Endothelial cell (in vitro differentiated cells): ENCODE data around the gene RABEPK. TPM values are rescaled to one million over a fixed set of nuclear protein-coding genes. Genes with fewer than 3 reads are reported as not detected.
A peak's percentile ranks its signal among the peaks of the same experiment; 100 is the strongest.
"Not testable (repeated sequence)": the region's sequence is repeated elsewhere in the genome, so short reads cannot be mapped to it uniquely, and the experiment has no call there.

Source experiments
- DNase-seq: peaks from one replicate; pipeline ENCODE4 v3.0.0; 2021; ENCODE audit warnings: low spot score
- H3K27ac Mint-ChIP-seq: one replicate; pipeline ENCODE4 v1.8.0; 2021; ENCODE audit warnings: mixed read lengths, inconsistent platforms; ENCODE audit not compliant: unreplicated experiment
- H3K27me3 Mint-ChIP-seq: one replicate; pipeline ENCODE4 v1.8.0; 2021; ENCODE audit warnings: mild to moderate bottlenecking, moderate library complexity, mixed read lengths, inconsistent platforms; ENCODE audit not compliant: unreplicated experiment
- H3K36me3 Mint-ChIP-seq: one replicate; pipeline ENCODE4 v1.8.0; 2021; ENCODE audit warnings: mild to moderate bottlenecking, low read depth, mixed read lengths, inconsistent platforms; ENCODE audit not compliant: unreplicated experiment
- H3K4me1 Mint-ChIP-seq: one replicate; pipeline ENCODE4 v1.8.0; 2021; ENCODE audit warnings: mild to moderate bottlenecking, mixed read lengths, inconsistent platforms; ENCODE audit not compliant: unreplicated experiment
- H3K4me3 Mint-ChIP-seq: one replicate; pipeline ENCODE4 v1.8.0; 2021; ENCODE audit warnings: mild to moderate bottlenecking, mixed read lengths, inconsistent platforms; ENCODE audit not compliant: unreplicated experiment
- H3K9me3 Mint-ChIP-seq: one replicate; pipeline ENCODE4 v1.8.0; 2021; ENCODE audit warnings: mixed read lengths, inconsistent platforms; ENCODE audit not compliant: unreplicated experiment
- CTCF ChIP-seq: fragments of 200-600 bp; sonication (generic); IDR thresholded peaks from one replicate; pipeline ENCODE4 v1.5.0; 2021; ENCODE audit warnings: antibody characterized with exemption; ENCODE audit not compliant: unreplicated experiment
- total RNA-seq: library from RNA; stranded (reverse); fragmentation: NEBNext Ultra II Directional; extraction: Animal tissue kit (Norgen Biotek cat#: 25700); gene quantifications from one replicate; pipeline ENCODE4 v1.2.1, GENCODE V29; 2021; ENCODE audit not compliant: unreplicated experiment

The RABEPK gene
- total RNA-seq, 1 donor from 2014 or later = 8.5 TPM

GRCh38 chr9:125183054-125183453 is 17.3 kb upstream of the RABEPK start:
- Mint-ChIP-seq H3K4me3 (no peak overlapping the region), H3K36me3 (peaks cover 5% of the 10 kb centered on the region), H3K4me1 (peaks cover 8% of the 10 kb centered on the region), H3K27me3 (peaks cover 3% of the 10 kb centered on the region), H3K27ac (no peak overlapping the region), H3K9me3 (no peaks in the 10 kb centered on the region)
- no peak for TF ChIP-seq CTCF
- no peak for DNase-seq

DNA sequence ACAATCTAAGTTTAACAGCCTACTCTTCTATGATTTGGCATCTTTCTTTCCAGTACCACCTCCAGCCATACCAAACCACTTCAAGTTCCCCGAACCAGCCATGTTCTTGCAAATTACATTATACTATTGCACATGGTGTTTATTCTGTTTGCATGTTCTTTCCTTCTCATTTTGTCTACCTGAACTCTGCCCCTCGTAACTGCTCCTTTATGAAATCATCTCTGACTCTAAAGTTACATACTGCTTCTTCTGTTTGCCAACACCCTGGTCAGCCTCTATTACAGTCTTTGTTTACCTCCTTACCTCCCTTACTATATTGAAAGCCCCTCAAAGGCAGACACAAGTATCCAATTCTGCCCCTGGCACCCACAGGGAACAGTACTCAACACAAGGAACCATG is 16.8 kb upstream of the RABEPK start:
- Mint-ChIP-seq H3K27me3 (peaks cover 3% of the 10 kb centered on the region), H3K9me3 (no peaks in the 10 kb centered on the region), H3K4me3 (no peak overlapping the region), H3K36me3 (peaks cover 5% of the 10 kb centered on the region), H3K27ac (no peak overlapping the region), H3K4me1 (peaks cover 8% of the 10 kb centered on the region)
- TF ChIP-seq CTCF = no peak
- no peak for DNase-seq

DNA sequence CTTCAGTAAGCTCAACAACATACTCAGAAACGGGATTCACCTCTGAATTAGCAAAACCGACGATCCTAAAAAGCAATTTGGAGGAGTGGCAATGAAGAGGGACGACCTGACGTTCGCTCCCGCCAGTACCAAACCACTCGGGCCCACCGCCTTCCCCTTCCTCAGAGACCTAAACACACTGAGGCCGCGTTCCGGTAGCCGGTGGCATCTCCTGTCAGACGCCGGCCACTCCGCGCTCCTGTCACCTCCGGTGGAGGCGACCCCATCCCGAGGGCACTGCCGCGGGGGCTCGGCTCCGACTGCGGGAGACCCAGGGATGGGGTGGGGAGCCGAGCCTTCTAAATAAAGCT is 11.4 kb upstream of the RABEPK start:
- Mint-ChIP-seq H3K27ac (peak overlapping the region; percentile 36), H3K36me3 (no peaks in the 10 kb centered on the region), H3K4me1 (peaks cover 10% of the 10 kb centered on the region), H3K27me3 (no peaks in the 10 kb centered on the region), H3K9me3 (no peaks in the 10 kb centered on the region), H3K4me3 (peak overlapping the region; percentile 97)
- DNase-seq = peak; percentile 45
- no peak for TF ChIP-seq CTCF

- no peaks in the 10 kb centered on the region for H3K36me3 Mint-ChIP-seq
- H3K4me1 Mint-ChIP-seq = peaks cover 10% of the 10 kb centered on the region
- peak within 1 kb of the TSS; percentile 92 for H3K27ac Mint-ChIP-seq
- DNase-seq = peak; percentile 98
- peak within 1 kb of the TSS; percentile 97 for H3K4me3 Mint-ChIP-seq
- no peaks in the 10 kb centered on the region for H3K27me3 Mint-ChIP-seq
- H3K9me3 Mint-ChIP-seq = no peaks in the 10 kb centered on the region
- peak; percentile 39 for TF ChIP-seq CTCF
These were observed 10.7 kb upstream of the RABEPK start, which contains the start of gene PPP6C for GRCh38 chr9:125189361-125190289. TSS of gene PPP6C (minus strand) at chr9:125189803. CDS start at chr9:125189718, 85 bp downstream.

GRCh38 chr9:125190361-125190801 is 10.0 kb upstream of the RABEPK start:
- no peaks in the 10 kb centered on the region for H3K36me3 Mint-ChIP-seq
- H3K27me3 Mint-ChIP-seq = no peaks in the 10 kb centered on the region
- no peak for TF ChIP-seq CTCF
- no peaks in the 10 kb centered on the region for H3K9me3 Mint-ChIP-seq
- H3K4me1 Mint-ChIP-seq = peaks cover 10% of the 10 kb centered on the region
- H3K27ac Mint-ChIP-seq = peak overlapping the region; percentile 92
- H3K4me3 Mint-ChIP-seq = peak overlapping the region; percentile 97
- no peak for DNase-seq

GRCh38 chr9:125194466-125194865 is 5.9 kb upstream of the RABEPK start:
- not testable (repeated sequence) for H3K27me3 Mint-ChIP-seq, H3K9me3 Mint-ChIP-seq, H3K36me3 Mint-ChIP-seq, H3K27ac Mint-ChIP-seq, DNase-seq, H3K4me3 Mint-ChIP-seq, H3K4me1 Mint-ChIP-seq

DNA sequence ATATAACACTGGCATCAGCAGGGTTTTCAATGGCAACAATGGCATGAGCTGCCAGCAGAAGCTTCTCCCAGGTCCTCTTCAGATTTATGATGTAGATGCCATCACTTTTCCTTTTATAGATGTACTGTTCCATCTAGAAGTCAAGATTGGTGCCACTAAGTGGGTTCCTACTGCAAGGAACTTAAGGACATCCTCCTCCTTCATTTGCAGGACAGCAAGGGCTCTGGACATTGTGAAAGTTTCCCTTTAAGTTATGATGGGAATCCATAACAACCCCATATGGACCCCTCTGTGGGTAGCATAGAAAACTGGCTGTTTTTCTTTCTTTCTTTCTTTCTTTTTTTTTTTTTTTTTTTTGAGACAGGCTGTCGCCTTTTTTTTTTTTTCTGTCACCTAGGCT is 4.8 kb upstream of the RABEPK start:
- not testable (repeated sequence) for H3K36me3 Mint-ChIP-seq, H3K4me1 Mint-ChIP-seq, H3K27ac Mint-ChIP-seq, H3K4me3 Mint-ChIP-seq, DNase-seq, H3K9me3 Mint-ChIP-seq, H3K27me3 Mint-ChIP-seq
